ENCODE data around the gene GPT2.

The GPT2 gene

DNA sequence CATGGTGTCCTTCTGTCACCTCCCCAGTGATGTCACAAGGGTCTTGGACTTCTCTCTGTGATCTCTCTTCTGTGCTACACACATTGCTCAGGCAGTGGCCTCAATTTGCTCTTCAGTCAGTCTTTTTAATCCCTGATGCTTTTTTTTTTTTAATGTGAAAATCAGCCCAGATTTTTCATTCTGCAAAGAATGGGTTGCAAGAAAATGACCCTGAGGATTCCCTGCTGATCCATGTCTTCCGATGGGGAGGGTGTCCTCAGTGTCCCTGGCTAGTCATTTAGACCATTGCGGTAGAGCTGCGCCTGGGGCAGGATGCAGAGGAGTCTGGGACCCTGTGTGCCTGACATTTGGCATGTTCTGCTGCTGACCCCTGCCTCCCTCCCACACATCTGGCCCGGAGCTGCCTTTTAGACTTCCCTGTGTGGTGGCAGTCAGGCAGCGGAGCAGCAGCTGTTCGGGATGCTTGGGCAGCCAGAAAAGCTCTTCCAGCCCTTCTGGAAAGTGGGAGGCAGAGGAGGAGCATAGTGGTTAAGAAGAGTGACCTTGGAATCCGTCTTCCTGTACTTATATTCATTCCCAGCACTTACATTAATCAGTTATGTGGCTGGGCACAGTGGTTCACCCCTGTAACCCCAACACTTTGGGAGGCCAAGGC, 12.3 kb downstream of the GPT2 start:
- no peak for DNase-seq (ENCODE audit: low spot score)

DNA sequence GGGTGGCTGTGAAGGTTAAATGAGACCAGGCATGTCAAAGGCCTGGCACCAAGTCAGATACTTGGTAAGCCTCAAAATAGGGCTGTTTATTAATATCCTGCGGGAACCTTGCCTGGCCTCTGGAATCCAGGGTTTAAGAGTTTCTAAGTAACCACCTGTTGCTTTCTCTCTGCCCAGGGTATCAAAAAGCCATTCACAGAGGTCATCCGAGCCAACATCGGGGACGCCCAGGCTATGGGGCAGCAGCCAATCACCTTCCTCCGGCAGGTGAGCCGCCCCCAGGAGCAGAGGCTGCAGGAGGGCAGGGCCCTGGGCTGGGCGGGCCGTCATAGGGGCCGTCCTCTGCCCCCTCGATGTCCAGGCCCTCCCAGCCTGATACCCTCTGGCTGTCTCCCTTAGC, 13.3 kb downstream of the GPT2 start:
- no peak for DNase-seq (ENCODE audit: low spot score)

DNA sequence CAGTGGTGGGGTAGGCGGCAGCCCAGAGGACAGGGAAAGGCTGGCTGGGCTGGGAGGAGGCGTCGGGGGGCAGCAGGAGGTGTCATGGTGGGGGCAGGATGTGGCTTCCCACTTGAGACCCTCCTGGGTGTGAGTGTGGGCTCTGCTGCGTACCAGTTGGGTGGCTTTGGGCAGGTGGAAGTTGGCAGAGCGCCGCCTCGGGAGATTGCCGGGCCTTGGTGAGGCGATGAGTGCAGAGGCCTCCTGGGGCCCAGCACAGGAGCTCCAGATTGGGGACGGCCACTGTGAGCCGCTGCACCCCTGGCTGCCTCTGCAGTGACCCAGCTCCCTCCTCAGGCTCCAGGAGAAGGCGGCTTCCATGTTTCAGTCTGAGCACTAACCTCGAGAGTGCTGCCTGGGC, 13.8 kb downstream of the GPT2 start:
- no peak for DNase-seq (ENCODE audit: low spot score)

DNA sequence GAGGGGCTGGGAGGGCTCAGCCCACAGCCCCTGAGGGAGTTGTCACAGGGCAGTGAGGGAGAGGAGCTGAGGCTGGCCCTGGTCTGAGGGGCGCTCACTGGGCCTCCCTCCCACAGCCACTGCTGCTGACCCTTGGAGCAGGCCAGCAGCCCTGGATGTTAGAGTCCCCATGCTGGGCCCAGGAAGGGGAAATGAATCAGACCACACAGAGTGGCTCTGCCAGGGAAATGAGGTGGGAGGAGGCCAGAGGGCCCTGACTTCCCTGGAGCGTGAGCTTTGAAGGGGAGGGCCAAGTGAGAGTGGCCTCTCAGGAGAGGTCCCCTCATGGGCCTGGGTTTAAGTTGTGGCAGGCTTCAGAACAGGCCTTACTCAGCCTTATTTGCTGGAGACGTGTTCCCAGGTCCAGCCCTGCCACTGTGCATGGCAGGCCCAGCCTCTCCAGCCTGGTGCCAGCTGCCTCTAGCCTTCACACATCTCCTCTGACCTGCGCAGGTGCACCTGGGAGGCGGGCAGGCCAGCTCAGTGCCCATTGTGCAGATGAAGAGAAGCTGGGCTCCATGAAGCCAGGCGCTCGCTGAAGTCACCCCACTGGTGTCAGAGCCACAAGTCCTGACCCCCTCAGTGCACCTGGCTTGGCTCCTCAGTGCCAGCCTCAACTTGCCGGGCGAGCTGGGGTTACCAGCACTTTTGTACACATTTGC, 15.4 kb downstream of the GPT2 start:
- DNase-seq (ENCODE audit: low spot score) = no peak

DNA sequence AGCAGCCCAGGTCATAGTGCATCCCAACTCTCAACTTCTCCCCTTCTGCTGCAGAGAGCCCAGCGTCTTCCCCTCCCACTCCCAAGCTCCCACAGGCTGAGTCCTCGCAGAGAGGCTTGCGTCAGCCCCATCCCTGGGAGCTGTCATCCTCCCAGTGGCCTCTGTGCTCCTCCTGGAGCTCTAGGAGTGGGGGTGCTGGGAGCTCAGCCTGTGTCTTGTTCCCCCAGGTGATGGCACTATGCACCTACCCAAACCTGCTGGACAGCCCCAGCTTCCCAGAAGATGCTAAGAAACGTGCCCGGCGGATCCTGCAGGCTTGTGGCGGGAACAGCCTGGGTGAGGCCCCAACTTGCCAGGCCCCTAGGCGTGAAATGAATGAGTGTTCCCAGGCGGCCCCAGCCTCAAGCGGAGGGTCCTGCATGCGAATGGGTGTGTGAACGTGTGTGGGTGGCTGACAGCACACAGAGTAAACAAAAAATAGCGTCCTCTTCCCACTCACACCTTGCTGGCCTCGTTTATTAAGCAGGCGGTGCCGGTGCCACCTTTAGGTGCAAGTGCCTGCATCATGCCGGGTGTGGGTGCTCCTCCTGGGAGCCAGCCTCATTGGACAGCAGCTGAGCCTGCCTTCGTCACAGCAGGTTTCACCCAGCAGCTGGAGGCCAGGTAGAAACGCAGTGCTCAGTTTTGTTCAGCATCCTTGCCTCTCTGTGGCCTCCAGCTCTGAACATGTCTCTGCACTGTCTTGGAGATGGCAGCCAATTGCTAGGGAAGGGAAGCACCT, 16.5 kb downstream of the GPT2 start:
- no peak for DNase-seq (ENCODE audit: low spot score)

DNA sequence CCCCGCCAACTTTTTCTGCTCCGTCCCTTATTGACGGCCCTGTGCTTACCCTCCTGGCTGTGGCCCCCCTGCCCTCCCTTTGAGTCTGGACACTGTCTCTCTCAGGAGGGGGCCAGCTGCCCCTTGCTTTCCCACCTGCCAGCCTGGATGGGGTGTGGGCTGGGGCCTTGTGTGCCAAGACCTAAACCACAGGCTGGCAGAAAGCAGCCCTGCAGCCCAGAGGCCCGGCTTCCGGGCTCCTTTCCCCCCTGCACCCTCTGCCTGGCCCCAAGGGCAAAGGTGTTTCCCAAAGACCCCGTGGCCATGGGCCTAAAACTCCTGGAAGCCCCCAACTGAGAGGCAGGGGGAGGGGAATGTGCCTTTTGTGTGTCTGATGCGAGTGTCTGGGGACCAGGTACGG, 17.5 kb downstream of the GPT2 start:
- DNase-seq (ENCODE audit: low spot score) = no peak

DNA sequence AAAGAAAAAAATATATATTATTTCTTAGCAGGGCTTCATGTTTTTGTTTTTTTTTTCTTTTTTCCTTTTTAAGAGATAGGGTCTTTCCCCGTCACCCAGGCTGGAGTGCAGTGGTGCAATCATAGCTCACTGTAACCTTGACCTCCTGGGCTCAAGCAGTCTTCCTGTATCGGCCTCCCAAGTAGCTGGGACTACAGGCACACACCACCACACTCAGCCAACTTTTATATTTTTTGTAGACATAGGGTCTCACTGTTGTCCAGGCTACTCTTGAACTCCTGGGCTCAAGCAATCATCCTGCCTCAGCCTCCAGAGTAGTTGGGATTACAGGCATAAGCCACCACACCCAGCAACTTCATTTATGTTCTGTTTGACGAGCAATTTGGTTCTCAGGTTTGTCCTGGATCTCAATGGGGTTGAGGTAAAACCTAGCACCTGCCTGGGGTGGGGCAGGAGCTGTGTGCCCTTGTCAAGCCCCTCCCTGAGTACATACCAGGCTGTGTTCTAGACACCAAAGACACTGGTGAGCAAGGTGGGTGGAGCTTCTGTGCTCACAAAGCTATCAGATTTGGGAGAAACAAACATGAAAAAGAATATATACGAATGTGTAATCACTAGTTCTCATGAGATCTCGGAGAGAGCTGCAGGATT, 19.2 kb downstream of the GPT2 start:
- DNase-seq (ENCODE audit: low spot score) = no peak

- no peak for DNase-seq (ENCODE audit: low spot score)
Measured at GRCh38 chr16:46904471-46904870, 20.3 kb downstream of the GPT2 start.

- no peak for DNase-seq (ENCODE audit: low spot score)
Measured at GRCh38 chr16:46906360-46907060, 22.3 kb downstream of the GPT2 start.

DNA sequence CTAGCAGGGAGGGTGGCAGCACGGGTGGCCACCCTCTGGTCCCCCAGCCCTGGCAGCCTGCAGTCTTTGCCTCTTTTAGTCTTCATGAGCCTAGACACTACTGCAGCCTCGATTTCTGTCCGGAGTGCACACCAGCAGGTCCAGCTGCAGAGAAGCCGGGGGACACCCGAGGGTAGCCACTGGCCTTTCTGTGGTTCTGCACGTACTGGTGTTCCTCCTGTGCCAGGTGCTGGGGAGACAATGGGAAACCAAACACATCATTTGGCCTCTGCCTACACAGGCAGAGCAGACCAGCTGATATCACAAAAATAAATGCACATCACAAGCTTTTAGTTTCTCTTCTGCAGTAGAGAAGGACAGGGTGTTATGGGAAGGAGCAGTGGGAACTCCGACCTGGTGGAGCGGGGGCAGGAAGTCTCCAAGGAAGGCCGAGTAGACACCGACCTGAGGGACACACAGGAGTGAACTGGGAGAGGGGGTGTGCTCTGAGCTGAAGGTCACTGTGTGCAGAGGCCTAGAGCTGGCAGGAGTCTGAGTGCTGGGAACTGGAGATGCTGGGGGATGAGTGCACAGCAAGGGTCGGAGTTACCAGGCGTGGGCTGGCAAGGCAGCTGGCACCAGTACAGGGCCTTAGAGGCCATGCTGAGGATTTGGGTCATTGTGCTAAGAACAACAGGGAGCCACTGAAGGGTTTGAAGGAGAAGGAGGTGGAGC, 23.1 kb downstream of the GPT2 start:
- DNase-seq (ENCODE audit: low spot score) = no peak

GRCh38 chr16:46908540-46909372, 24.6 kb downstream of the GPT2 start:
- peak; percentile 67 for DNase-seq (ENCODE audit: low spot score)

DNA sequence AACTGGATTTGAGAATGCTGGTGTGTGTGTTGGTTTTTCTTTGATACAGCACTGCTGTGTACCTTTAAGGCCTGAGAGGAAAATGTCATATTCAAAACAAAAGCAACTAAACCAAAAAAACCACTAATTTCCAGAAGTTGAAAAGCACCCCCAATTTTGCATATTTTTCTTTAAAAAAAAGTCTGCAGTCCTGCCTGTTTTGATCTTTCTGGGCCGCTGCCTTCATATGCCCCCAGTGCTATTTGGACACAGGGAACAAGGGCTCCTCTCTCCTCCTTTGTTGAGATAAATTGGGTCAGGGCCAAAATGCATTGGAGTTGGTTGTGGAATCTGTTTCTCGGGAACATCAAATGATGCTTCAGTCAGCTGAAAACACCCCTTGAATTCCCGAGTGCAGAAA, 26.9 kb downstream of the GPT2 start:
- DNase-seq (ENCODE audit: low spot score) = no peak

GRCh38 chr16:46911650-46912049, 27.5 kb downstream of the GPT2 start:
- DNase-seq (ENCODE audit: low spot score) = no peak

GRCh38 chr16:46914556-46915201, 30.5 kb downstream of the GPT2 start:
- DNase-seq (ENCODE audit: low spot score) = no peak

- DNase-seq (ENCODE audit: low spot score) = no peak
Measured at GRCh38 chr16:46915483-46916025, 31.4 kb downstream of the GPT2 start.

DNA sequence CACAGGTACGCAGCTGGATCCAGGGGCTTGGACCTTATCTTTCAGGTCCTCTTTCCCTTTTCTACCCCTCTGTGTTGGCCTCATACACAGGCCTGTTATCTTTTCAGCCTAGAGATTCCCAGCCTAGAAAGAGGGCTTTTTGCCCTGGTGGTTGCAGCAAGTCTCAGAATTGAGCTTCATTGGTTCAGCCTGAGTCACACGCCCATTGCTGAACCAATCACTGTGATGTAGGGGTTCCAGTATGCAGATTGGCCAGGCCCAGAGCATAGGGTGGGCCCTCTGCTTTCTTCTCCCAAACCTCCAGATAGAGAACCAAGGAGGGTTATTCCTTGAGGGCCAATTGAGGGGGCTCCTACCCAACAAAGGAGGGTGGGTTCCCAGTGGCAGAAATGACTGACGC, 32.8 kb downstream of the GPT2 start:
- DNase-seq (ENCODE audit: low spot score) = no peak

GRCh38 chr16:46918400-46918799, 34.2 kb downstream of the GPT2 start:
- DNase-seq (ENCODE audit: low spot score) = no peak

DNA sequence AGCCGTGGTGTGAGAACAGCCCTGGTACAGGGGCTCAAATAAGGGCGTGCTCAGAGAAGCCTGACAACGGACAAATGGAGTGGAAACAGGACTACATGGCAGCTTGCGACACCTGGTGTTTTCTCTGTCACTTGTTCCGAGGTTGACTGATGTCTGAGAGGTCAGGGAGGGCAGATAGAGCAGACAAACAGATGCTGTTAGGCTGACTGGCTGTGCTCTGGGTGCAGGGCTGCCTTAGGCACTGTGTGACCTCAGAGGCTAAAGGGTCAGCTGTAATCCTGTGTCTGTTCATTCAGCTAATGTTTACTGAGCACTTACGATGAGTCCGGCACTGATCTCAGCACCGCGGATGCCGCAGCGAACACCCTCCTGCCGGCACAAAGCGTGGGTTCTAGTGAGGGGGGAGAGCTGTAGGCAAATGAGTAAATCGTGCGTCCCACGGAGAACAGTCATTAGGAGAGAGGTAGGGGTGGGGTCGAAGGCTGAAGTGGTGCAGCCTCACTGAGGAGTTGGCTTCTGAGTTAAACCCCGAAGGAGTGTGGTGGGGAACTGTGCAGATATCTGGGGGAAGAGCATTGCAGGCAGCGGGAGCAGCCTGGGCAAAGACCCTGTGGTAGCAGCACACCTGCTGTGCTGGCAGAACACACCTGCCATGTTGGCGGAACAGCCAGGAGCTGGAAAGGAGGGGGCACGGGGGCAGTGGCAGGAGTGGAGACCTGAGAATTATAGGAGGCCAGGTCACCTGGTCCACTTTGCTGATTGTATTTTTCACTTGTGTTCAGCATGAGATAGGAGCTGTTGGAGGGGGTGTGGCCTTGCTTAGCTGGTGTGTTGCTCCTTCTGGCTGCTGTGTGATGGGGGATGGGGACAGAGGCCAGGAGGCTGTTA, 35.0 kb downstream of the GPT2 start:
- DNase-seq (ENCODE audit: low spot score) = no peak

Data from hematopoietic multipotent progenitor cell treated with erythropoietin and hydrocortisone succinate and interleukin-3 and kit ligand, for 15 days (in vitro differentiated cells).